ENCODE measurements around the gene NBAS.
"Not testable (repeated sequence)": the region's sequence is repeated elsewhere in the genome, so short reads cannot be mapped to it uniquely, and the experiment has no call there.

The NBAS gene

DNA sequence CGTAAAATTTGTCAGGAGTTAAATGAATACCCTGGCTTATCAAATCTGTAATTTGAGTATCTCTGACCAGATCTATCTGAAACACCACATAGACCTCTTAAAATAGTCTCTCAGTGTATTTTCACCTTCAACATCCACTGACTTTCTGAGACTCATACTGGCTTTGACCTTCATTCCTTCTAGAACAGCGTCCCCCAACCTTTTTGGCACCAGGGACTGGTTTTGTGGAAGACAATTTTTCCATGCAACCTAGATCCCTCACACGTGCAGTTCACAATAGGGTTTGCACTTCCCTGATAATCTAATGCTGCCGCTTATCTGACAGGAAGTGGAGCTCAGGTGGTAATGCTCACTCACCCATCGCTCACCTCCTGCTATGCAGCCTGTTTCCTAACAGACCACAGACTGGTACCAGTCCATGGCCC, 3.2 kb downstream of the NBAS start:
- no peak for FAIRE-seq

- peak; percentile 4 for FAIRE-seq
Measured at GRCh38 chr2:15556311-15556930, 4.7 kb downstream of the NBAS start.

DNA sequence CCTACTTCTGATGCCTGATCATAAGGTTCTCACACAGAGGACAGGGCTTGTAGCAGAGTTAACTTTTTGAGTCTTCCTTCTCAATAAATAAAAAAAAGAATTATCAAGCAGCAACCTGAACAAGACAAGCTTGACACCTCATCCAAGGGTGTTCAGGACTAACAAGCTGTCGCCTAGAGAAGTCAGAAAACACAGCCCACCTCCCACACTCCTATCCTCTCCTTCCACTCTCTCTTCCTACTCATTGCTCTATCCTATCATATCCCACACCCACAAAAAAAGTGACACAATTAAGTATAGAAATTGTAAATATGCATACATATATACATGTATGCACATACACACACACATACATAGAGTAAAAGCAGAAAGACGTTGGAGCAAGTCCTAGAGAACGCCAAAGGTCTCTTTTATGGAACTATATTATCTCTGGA, 5.4 kb downstream of the NBAS start:
- no peak for FAIRE-seq

- no peak for FAIRE-seq
Measured at GRCh38 chr2:15554525-15555218, 6.5 kb downstream of the NBAS start.

- FAIRE-seq, result no peak
Measured at GRCh38 chr2:15553951-15554350, 7.2 kb downstream of the NBAS start.

DNA sequence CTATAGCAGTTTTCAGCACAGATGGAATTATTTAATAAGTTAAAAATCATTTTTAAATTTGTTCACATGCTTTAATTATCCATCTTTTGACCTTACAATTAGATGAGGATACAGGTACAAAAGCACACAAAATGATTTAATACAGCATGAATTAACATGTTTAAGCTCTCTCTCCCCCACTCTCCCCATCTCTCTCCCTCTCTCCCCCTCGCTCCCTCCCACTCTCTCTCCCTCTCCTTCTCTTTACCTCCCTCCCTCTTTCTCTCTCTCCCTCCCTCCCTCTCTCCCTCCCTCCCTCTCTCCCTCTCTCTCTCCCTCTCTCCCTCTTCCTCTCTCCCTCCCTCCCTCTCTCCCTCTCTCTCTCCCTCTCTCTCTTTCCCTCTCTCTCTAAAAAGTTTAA, 7.6 kb downstream of the NBAS start:
- FAIRE-seq, result no peak

DNA sequence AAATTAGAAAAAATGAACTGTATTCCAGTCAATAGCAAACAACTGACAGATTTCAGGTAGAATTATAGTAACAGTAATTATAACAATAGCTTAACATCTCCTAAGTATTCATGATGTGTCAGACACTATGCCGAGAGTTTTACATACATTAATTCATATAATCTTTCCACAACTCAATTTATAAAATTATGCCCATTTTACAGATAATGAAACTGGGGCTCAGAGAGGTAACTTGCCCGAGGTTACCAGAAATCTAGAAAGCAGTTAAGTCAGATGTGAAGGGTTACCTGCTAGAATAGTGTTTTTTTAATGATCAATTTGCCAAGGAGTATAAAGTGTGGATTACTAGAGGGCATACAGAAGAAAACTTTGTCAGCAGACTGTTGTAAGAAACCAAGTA, 12.2 kb downstream of the NBAS start:
- FAIRE-seq, result no peak

GRCh38 chr2:15547115-15547876, 13.8 kb downstream of the NBAS start:
- no peak for FAIRE-seq

- no peak for FAIRE-seq
Measured at GRCh38 chr2:15546297-15547098, 14.6 kb downstream of the NBAS start.

DNA sequence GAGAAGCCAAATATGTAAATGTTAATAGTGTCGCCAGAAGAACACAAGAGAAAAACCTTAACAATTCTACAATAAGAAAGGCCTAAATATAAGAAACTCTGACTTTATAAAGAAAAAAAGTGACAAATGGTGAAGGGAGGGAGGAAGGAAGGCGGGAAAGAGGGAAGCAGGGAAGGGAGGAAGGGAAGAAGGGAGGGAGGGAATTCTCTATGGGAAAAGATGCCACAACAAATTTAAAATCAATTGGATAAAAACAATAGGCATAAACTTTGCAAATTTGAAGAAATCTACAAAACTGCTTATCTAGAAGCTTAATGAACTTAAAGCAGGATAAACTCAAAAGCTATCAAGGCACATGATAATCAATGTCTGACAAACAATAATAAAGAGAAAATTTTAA, 16.9 kb downstream of the NBAS start:
- no peak for FAIRE-seq

- no peak for FAIRE-seq
Measured at GRCh38 chr2:15543541-15543940, 17.6 kb downstream of the NBAS start.

GRCh38 chr2:15543053-15543452, 18.1 kb downstream of the NBAS start:
- no peak for FAIRE-seq

- FAIRE-seq, result not testable (repeated sequence)
Measured at GRCh38 chr2:15542269-15542668, 18.9 kb downstream of the NBAS start.

- not testable (repeated sequence) for FAIRE-seq
Measured at GRCh38 chr2:15540523-15540922, 20.6 kb downstream of the NBAS start.

GRCh38 chr2:15539999-15540398, 21.1 kb downstream of the NBAS start:
- FAIRE-seq, result no peak

DNA sequence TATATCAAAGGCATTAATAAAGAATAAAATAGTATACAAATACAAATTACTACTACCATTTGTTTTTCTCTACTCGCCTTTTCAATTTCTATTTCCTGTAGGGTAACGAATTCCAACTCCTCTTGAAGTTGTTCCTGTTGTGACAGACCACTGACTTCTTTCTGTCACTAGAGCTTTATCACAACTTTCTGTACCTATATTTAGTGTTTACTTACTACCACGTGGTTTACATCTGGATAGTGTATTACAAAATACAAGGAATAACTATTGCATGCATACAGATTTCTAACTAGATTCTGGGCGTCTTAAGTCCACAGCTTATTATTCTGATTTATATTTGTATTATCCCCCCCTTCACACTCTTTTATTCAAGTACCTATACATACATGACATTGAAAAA, 22.3 kb downstream of the NBAS start:
- FAIRE-seq, result no peak

DNA sequence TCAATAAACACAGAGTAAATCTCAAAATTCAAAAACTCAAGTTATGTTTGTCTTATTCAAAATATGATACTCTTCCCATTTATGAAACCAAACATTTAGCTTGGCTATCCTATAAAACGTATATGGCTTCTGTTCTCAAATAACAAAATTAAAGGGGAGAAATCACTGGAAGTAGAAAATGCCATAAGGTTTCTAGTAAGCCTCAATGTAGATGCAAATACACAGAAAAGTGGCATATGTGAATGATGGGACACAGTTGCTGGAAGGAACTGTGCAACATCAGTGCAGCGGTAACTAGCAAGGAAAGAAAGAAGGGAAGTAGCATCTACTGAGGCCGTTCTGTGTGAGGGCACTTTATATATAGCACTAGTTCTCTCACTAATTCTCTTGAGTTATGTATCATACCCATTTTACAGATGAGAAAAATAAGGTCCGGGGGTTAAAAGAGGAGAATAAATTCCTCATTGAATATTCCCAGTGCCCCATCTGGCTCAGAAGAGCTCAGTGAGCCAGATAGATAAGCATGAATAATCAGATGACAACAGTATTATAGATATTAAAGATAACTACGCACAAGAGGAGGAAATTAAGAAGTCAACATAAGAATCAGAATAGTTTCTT, 27.2 kb downstream of the NBAS start:
- no peak for FAIRE-seq

GRCh38 chr2:15532996-15533395, 28.1 kb downstream of the NBAS start:
- FAIRE-seq, result peak; percentile 8

- no peak for FAIRE-seq
Measured at GRCh38 chr2:15531095-15531854, 29.9 kb downstream of the NBAS start.

GRCh38 chr2:15527074-15527739, 33.9 kb downstream of the NBAS start:
- no peak for FAIRE-seq

GRCh38 chr2:15521641-15522181, 39.4 kb downstream of the NBAS start:
- FAIRE-seq, result no peak

All from endometrium (tissue), 2 donors.